GM10266 (cell line): Measurements from ENCODE around the gene ASTN2.

Source experiments
- DNase-seq: peaks from one replicate; pipeline ENCODE4 v3.0.0; 2012; ENCODE audit errors: extremely low spot score
- TF ChIP-seq, protein P1 (sequence below): IDR thresholded peaks from 2 replicates; pipeline ENCODE4 v1.5.1; 2012; ENCODE audit warnings: mild to moderate bottlenecking, low read depth; ENCODE audit not compliant: control insufficient read depth, insufficient read depth; ENCODE audit errors: missing control alignments

The ASTN2 gene

DNA sequence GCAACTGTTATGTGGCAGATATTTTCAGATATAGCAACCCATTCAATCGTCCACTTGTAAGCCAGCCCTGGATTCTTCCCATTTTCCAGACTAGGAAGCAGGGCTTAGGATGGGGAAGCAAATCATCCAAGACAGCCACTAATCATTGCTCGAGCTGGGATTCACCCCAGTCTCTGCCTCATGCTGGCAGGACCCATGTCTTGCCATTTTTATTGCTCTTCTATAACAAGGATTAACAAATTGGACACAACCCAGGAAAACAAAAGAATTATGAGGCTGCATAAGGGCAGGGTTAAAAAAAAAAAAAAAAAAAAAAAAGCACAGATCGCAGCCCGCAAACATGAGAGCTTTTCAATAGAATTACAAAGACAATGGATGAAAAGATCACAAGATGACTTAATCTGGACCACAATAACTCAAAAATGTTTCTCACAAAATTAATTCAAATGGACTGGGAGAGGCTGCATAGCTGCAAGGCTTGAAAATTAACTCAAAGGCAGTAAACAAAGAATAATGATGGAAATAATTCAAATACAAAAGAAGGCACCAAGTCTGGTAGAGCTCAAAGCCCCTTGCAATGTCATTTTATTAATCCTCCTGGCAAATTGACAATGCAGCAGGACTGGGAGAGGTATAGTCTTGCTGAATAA, 40.7 kb downstream of the ASTN2 start:
- TF ChIP-seq, protein P1, sequence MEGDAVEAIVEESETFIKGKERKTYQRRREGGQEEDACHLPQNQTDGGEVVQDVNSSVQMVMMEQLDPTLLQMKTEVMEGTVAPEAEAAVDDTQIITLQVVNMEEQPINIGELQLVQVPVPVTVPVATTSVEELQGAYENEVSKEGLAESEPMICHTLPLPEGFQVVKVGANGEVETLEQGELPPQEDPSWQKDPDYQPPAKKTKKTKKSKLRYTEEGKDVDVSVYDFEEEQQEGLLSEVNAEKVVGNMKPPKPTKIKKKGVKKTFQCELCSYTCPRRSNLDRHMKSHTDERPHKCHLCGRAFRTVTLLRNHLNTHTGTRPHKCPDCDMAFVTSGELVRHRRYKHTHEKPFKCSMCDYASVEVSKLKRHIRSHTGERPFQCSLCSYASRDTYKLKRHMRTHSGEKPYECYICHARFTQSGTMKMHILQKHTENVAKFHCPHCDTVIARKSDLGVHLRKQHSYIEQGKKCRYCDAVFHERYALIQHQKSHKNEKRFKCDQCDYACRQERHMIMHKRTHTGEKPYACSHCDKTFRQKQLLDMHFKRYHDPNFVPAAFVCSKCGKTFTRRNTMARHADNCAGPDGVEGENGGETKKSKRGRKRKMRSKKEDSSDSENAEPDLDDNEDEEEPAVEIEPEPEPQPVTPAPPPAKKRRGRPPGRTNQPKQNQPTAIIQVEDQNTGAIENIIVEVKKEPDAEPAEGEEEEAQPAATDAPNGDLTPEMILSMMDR: no peak
- DNase-seq: no peak

DNA sequence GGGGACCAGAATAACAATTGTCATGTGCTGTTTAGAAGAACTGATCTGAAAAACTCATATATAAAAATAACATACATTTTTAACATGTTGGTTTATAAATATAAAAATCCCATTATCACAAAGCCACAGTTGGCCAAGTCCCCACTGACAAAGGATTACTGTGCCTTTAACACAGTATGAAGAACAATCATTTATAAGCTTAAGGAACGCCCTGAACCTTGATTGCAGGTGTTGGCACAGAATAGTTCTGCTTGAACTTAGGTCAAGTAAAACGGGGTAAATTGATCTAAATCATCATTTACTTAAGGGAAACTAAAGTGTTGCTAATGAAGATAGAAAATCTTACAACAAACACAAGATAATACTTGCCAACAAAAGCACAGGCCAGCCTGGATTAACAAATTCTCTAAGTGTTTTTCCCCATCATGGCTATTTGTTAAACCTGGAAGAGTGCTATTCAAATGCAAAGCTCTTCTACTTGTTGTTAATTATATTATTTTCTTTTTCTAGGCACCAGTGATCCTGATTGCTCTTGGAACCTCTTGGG, 46.1 kb downstream of the ASTN2 start:
- TF ChIP-seq, protein P1: no peak
- no peak for DNase-seq

DNA sequence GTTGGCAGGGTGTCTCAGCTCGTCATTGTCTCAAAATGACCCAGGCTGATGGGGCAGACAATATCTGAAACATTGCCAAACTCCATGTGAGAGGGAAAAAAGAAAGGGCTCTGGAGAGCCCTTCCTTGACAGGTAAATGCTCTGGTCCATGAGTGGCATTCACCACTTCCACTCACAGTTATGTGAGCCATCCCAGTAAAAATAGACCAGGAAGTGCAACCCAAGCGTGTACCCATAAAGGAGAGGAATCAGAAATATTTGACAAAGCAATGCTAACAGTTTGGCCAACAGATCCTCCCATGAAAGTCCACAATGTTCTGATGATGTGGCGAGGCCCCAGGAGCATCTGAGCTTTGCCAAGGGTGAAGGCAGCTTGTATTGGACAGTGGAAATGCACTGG, 49.4 kb downstream of the ASTN2 start:
- TF ChIP-seq, protein P1: no peak
- DNase-seq: no peak

DNA sequence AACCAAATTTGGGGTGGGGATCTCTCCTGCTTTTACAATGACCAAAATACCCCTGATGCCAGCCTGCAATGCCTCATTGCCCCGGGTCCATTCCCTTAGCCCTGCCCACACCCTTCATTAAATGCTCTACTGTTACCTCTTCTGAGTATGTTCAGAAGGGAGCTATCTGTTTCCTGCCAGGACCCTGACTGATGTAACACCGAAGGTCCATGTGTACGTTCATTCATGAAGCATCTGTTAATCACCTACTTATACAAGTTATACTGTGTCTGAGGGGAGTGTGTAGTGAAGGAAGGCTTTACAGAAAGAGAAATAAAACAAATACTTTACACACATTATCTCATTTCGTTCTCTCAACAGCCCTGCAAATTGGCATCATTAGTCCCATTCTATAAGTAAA, 51.9 kb downstream of the ASTN2 start:
- TF ChIP-seq, protein P1: no peak
- no peak for DNase-seq

DNA sequence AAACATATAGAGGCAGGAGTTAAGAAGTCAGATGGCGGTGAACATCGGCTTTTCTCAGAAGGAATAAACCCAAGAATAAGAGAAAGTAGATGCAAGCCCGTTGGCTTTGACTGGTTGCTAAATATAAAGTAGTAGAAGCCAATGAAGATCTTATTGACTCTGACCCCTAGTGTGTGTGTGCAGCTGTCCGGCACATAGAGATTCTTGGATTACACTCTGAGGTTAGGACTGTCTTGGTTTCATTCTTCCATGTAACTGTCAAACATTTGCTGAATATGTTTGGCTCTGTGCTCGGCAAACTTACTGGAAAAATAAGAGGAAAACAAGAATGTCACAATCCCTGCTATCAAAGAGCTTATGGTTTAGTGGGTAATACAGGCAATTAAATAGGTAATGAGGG, 54.9 kb downstream of the ASTN2 start:
- TF ChIP-seq, protein P1: no peak
- no peak for DNase-seq

DNA sequence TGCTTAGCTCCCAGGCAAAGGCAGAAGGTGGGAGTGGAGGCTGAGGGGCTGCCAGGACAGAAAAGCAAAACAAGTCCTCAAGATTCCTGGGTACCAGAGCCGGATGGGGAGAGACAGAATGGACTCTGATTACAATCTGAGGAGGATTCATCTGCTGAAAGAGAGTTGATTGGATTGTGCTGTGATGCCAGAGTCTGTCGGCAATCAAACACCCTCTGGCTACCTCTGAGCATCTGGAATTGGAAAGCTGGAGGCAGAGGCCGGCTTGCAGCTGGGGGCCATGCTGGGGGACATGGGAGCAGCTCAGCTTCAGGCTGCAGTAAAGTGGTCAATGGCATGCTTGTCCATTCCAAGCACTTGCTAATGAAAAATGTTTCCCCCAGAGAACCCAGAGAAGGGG, 59.3 kb downstream of the ASTN2 start:
- TF ChIP-seq, protein P1: no peak
- no peak for DNase-seq

DNA sequence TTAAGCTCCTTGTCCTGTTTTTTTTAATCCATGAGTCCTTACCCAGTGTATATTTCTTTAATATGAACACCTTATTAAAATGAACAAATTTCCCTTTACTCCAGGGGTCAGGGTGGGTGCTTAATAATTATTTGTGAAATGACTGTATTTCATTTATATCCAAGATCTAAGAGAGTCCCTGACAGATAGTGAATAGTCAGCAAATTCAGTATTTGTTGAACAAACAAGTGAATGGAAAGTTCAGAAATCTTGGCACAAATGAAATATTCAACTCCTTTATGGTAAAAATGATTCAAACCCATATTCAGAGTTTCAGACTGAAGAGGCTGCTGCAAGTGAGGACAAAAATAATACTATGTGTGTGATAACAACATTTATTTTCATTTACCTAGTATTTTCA, 59.9 kb downstream of the ASTN2 start:
- DNase-seq: no peak

More for the DNA sequence above, 59.9 kb downstream of the ASTN2 start:
- TF ChIP-seq, protein P1: no peak
